Activated CD4-positive, CD25-positive, alpha-beta regulatory T cell treated with anti-CD3 and anti-CD28 coated beads, Interleukin-2, amount 50 U/mL, for 16 hours (primary cell): ENCODE measurements around the gene IL32.
"Not testable (repeated sequence)": the region's sequence is repeated elsewhere in the genome, so short reads cannot be mapped to it uniquely, and the experiment has no call there.

Experiments
- DNase-seq: peaks from one replicate; pipeline ENCODE4 v3.0.0-alpha.2; 2020; ENCODE audit warnings: low read depth, low spot score

IL32 gene

GRCh38 chr16:3051494-3051893, 13.9 kb upstream of the IL32 start:
- DNase-seq: no peak

- not testable (repeated sequence) for DNase-seq
These were observed 12.7 kb upstream of the IL32 start for GRCh38 chr16:3052571-3053329.

GRCh38 chr16:3053330-3053710, 12.1 kb upstream of the IL32 start:
- DNase-seq: not testable (repeated sequence)

- no peak for DNase-seq
These were observed 10.3 kb upstream of the IL32 start for GRCh38 chr16:3054965-3055733.

- not testable (repeated sequence) for DNase-seq
These were observed 9.7 kb upstream of the IL32 start for GRCh38 chr16:3055734-3056115.

GRCh38 chr16:3056336-3057180, 8.9 kb upstream of the IL32 start:
- DNase-seq: no peak

GRCh38 chr16:3057181-3058138, 8.0 kb upstream of the IL32 start:
- no peak for DNase-seq

- no peak for DNase-seq
These were observed 7.1 kb upstream of the IL32 start for GRCh38 chr16:3058139-3059030.

- peak; percentile 76 for DNase-seq
These were observed 6.3 kb upstream of the IL32 start for GRCh38 chr16:3059041-3059722.

- no peak for DNase-seq
These were observed 5.7 kb upstream of the IL32 start for GRCh38 chr16:3059723-3060242.

- no peak for DNase-seq
These were observed 4.9 kb upstream of the IL32 start for GRCh38 chr16:3060339-3061127.

GRCh38 chr16:3062553-3062952, 2.9 kb upstream of the IL32 start:
- DNase-seq: no peak

GRCh38 chr16:3063625-3064386, 1.6 kb upstream of the IL32 start:
- no peak for DNase-seq

GRCh38 chr16:3065742-3066439, 451 bp downstream of the IL32 start:
- no peak for DNase-seq

GRCh38 chr16:3066440-3066748, 954 bp downstream of the IL32 start:
- no peak for DNase-seq

GRCh38 chr16:3068487-3068886, 3.0 kb downstream of the IL32 start:
- DNase-seq: no peak

GRCh38 chr16:3069146-3069545, 3.7 kb downstream of the IL32 start:
- DNase-seq: not testable (repeated sequence)
